GM21825 (cell line): ENCODE results near the gene HSD17B8.
"Not testable (repeated sequence)": the region's sequence is repeated elsewhere in the genome, so short reads cannot be mapped to it uniquely, and the experiment has no call there.

Experiments used
- ATAC-seq: cut with Tn5 transposase; IDR thresholded peaks from one replicate; pipeline ENCODE4 v1.9.1; 2021; ENCODE audit warnings: mild to moderate bottlenecking, moderate library complexity; ENCODE audit not compliant: unreplicated experiment

HSD17B8 gene

GRCh38 chr6:33205191-33206026 lies 954 bp downstream of the HSD17B8 start:
- no peak for ATAC-seq

- ATAC-seq: no peak
These were observed 1.8 kb downstream of the HSD17B8 start for GRCh38 chr6:33206027-33206863.

- no peak for ATAC-seq
These were observed 2.6 kb downstream of the HSD17B8 start for GRCh38 chr6:33206864-33207551.

GRCh38 chr6:33207552-33208090 lies 3.2 kb downstream of the HSD17B8 start:
- ATAC-seq: no peak

- ATAC-seq: peak; percentile 45
These were observed 3.9 kb downstream of the HSD17B8 start, which contains the start of gene RING1 for GRCh38 chr6:33208091-33208967. TSS of gene RING1 (plus strand) at chr6:33208500. CDS start at chr6:33208823, 323 bp downstream.

- no peak for ATAC-seq
These were observed 5.4 kb downstream of the HSD17B8 start for GRCh38 chr6:33209856-33210255.

GRCh38 chr6:33211136-33211535 lies 6.7 kb downstream of the HSD17B8 start:
- ATAC-seq: no peak

- no peak for ATAC-seq
These were observed 7.4 kb downstream of the HSD17B8 start for GRCh38 chr6:33211666-33212422.

- ATAC-seq: no peak
These were observed 8.4 kb downstream of the HSD17B8 start for GRCh38 chr6:33212857-33213165.

- no peak for ATAC-seq
These were observed 8.9 kb downstream of the HSD17B8 start for GRCh38 chr6:33213166-33213988.

GRCh38 chr6:33213989-33214335 lies 9.5 kb downstream of the HSD17B8 start:
- no peak for ATAC-seq

- ATAC-seq: no peak
These were observed 11.0 kb downstream of the HSD17B8 start for GRCh38 chr6:33215271-33216116.

GRCh38 chr6:33216117-33216649 lies 11.7 kb downstream of the HSD17B8 start:
- no peak for ATAC-seq

- no peak for ATAC-seq
These were observed 12.8 kb downstream of the HSD17B8 start for GRCh38 chr6:33217246-33217645.

GRCh38 chr6:33217681-33218080 lies 13.2 kb downstream of the HSD17B8 start:
- no peak for ATAC-seq

GRCh38 chr6:33226503-33227120 lies 22.2 kb downstream of the HSD17B8 start:
- ATAC-seq: not testable (repeated sequence)

- no peak for ATAC-seq
These were observed 30.8 kb downstream of the HSD17B8 start for GRCh38 chr6:33235221-33235634.
